Measurements from ENCODE around the gene TES.

The TES gene

DNA sequence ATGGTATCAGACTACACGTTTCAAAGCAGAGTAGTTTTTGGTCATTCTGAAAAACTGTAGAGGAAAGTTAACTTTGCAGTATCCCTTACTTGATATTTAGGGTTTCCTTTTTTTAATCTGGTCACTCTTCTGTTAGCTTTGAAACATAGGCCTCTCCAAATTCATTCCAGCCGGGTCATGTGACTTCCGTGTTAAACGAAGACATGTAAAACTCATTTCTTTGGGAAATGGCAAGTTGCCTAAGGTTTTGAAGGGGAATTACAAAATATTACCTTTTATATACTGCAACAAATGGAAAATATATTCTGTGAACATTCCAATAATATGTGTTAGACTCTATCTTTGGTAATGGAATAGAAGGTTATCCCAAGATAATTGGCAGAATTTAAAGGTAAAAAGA is 9.5 kb downstream of the TES start:
- no peaks in the 10 kb centered on the region for H3K36me3 ChIP-seq (ENCODE audit: insufficient read depth, low read length)
- no peaks in the 10 kb centered on the region for H3K9me3 ChIP-seq (ENCODE audit: control insufficient read depth, insufficient read depth, low read length)
- no peak overlapping the region for H3K9ac ChIP-seq (ENCODE audit: low read depth, low read length)
- 0 out of 2 replicates have a peak, but pooled peaks cover 8% of the 10 kb centered on the region for H3K4me1 ChIP-seq (ENCODE audit: insufficient read depth, low read length)

DNA sequence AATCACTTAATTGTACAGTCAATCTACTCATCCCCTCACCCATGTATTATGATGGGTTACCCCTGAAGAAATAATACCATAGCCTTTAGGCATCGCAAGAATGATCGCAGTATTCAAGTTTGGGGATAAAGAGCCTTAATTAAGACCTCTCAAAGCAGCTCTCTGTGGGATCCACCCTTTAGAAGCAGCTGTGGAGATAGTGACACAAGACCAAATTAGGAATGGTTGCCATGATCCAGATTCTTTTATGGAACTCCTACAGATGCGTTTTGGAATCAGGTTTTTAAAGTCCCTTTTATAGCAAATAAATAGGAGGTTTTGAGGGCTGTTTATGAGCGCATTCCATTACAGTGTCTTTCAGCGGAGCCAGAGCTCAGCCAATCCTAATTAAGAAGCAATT is 12.2 kb downstream of the TES start:
- H3K4me1 ChIP-seq (ENCODE audit: insufficient read depth, low read length), result 0 out of 2 replicates have a peak, but pooled peaks cover 2% of the 10 kb centered on the region
- no peaks in the 10 kb centered on the region for H3K9me3 ChIP-seq (ENCODE audit: control insufficient read depth, insufficient read depth, low read length)
- H3K9ac ChIP-seq (ENCODE audit: low read depth, low read length), result no peak overlapping the region
- no peaks in the 10 kb centered on the region for H3K36me3 ChIP-seq (ENCODE audit: insufficient read depth, low read length)

DNA sequence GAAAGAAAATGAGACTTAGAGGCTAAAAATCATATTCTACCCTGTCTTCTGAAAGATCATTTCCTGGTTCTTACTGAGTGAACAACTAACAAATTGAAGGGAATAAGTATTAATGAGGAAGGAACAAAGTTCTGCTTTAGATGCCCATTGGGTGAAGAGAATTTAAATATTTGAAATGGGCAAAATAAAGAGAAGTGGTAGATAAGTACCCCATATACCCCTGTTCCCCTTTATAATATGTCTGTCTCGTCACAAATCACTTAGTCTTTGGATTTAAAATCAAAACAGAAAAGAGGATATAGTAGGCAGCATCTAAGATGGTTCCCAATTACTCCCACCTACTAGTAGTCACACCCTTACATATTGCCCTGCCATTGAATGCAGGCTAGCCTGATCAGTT is 13.2 kb downstream of the TES start:
- no peaks in the 10 kb centered on the region for H3K9me3 ChIP-seq (ENCODE audit: control insufficient read depth, insufficient read depth, low read length)
- 0 out of 2 replicates have a peak, but pooled peaks cover 2% of the 10 kb centered on the region for H3K4me1 ChIP-seq (ENCODE audit: insufficient read depth, low read length)
- no peaks in the 10 kb centered on the region for H3K36me3 ChIP-seq (ENCODE audit: insufficient read depth, low read length)
- H3K9ac ChIP-seq (ENCODE audit: low read depth, low read length), result no peak overlapping the region

DNA sequence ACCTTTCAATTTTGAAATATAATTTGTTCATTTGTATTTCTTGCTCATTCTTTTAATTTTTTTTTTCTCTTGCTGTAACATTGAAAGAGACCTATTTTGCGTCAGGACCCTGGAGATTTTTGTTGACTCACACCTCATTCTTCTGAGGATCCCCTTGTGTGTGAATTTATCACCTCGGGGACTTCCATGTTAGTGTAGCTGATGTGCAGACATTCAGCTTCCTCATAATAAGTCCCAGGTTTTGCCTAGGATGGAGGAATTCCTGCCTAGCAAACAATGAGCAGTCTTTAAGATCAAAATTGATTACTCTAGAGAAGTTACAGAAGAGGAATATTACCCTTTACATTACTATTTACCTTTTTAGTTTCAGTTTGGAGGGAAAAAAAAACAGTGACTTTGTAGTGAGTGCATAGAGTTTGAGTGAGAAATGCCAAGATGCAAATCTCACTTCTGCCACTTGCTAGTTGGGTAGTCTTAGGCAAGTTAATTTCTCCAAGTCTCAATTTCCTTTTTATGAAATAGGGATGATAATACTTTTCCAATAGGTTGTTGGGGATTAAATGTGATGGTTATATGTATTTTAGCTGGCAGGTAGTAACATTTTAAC is 14.3 kb downstream of the TES start:
- Histone ChIP-seq H3K9ac (ENCODE audit: low read depth, low read length) (no peak overlapping the region), H3K4me1 (ENCODE audit: insufficient read depth, low read length) (0 out of 2 replicates have a peak, but pooled peaks cover 2% of the 10 kb centered on the region), H3K36me3 (ENCODE audit: insufficient read depth, low read length) (no peaks in the 10 kb centered on the region), H3K9me3 (ENCODE audit: control insufficient read depth, insufficient read depth, low read length) (no peaks in the 10 kb centered on the region)

DNA sequence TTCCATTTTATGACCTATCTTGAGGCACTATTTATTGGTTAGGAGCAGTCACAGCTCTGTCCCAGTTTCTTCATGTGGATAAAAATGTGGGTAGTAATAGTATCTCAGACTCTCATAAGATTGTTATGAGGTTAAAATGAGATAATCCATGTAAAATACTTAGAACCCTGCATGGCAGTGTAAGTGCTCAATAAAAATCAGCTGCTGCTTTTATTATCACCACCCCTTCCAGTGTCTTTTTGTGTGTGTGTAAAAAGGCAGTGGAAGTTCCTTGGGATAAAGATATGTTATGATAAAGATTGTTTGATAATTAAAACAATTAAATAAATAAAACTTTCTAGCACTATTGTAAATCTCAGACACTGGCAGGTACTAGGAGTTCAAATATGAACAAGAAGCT is 15.5 kb downstream of the TES start:
- no peaks in the 10 kb centered on the region for H3K9me3 ChIP-seq (ENCODE audit: control insufficient read depth, insufficient read depth, low read length)
- H3K4me1 ChIP-seq (ENCODE audit: insufficient read depth, low read length), result peaks cover 12% of the 10 kb centered on the region; the same call in 1 of the 2 replicates
- H3K9ac ChIP-seq (ENCODE audit: low read depth, low read length), result no peak overlapping the region

DNA sequence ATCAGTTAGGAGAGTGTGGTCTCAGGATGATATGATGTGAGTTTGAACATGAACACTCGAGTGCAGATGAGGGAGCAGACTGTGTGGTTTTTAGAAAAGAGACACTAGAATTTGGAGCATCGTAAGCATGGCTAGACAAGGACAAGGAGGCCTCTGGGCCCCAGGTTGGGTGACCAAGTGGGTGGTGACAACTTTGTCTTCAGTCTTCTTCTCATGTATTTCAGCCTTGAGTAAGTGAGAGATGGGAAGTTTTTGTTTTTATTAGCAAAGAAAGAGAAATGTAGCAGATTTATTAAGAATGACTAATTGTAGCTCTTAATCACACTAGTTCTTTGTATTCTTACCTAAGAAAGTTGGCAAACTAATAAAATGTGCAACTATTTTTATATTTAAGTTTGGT is 16.3 kb downstream of the TES start:
- Histone ChIP-seq H3K36me3 (ENCODE audit: insufficient read depth, low read length) (no peaks in the 10 kb centered on the region), H3K4me1 (ENCODE audit: insufficient read depth, low read length) (peaks cover 12% of the 10 kb centered on the region; the same call in 1 of the 2 replicates), H3K9ac (ENCODE audit: low read depth, low read length) (no peak overlapping the region), H3K9me3 (ENCODE audit: control insufficient read depth, insufficient read depth, low read length) (no peaks in the 10 kb centered on the region)

More for the DNA sequence above, 15.5 kb downstream of the TES start:
- H3K36me3 ChIP-seq (ENCODE audit: insufficient read depth, low read length), result no peaks in the 10 kb centered on the region

DNA sequence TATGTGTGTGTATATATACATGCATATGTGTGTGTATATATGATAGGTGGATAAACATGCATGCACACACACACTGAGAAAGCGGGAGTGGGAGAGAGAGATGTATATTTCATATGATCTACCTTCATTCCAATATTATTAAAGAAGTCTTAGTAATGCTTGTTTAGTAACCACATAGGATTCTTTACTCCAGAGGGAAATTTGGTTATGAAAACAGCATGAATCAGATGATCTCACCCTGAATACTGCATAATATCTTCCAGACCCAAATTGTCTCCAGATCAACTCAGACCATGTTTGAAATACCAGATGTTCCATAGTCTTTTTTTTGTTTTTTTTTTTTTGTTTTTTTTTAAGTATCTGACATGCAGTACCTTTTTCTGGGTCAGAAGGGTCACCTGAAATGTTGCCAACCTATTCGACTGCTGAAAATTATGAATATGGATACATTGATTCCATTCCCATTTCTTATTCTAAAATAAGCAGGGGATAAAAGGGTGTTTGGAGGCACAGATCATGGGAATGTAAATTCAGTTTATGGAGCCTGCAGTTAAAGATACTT is 17.4 kb downstream of the TES start:
- Histone ChIP-seq H3K36me3 (ENCODE audit: insufficient read depth, low read length) (no peaks in the 10 kb centered on the region), H3K9me3 (ENCODE audit: control insufficient read depth, insufficient read depth, low read length) (no peaks in the 10 kb centered on the region), H3K4me1 (ENCODE audit: insufficient read depth, low read length) (peaks cover 12% of the 10 kb centered on the region; the same call in 1 of the 2 replicates), H3K9ac (ENCODE audit: low read depth, low read length) (no peak overlapping the region)

DNA sequence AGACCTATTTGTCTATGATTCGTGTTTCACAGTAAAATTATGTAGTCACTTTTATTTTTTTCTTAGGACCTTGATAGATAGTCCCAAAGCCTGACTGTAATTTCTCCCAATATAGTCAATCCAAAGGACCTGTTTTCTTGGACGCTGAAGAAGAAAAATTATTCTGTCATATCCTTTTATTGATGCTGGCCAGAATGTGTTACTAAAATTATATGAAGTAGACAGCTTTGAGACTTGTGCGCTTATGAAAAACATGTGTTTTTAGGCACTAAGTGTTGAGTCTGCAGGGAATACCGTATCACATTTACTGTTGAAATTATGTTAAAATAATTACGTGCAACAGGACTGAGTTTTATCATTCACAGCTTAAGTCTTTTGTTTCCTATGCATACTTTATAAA is 17.9 kb downstream of the TES start:
- no peak overlapping the region for H3K9ac ChIP-seq (ENCODE audit: low read depth, low read length)

DNA sequence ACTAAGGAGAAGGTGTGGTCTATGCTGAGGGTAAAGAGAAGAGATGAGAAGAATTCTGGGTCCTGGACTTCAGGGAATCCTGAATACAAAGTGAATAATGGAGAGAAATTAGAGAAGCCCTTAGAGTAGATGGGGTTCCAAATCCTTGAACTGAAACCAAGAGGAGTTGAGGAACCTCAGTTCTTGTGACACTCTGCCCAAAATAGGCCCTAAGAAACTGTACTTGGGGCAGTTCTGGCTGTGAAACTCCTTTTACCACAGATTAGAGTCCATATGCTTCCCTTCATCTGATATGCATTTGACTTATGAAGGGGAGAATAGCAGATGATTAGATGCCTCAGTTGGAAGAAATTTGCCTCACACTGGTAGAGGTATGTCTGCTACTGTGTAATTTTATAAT is 19.0 kb downstream of the TES start:
- Histone ChIP-seq H3K9ac (ENCODE audit: low read depth, low read length) (no peak overlapping the region), H3K36me3 (ENCODE audit: insufficient read depth, low read length) (no peaks in the 10 kb centered on the region), H3K9me3 (ENCODE audit: control insufficient read depth, insufficient read depth, low read length) (no peaks in the 10 kb centered on the region), H3K4me1 (ENCODE audit: insufficient read depth, low read length) (peaks cover 10% of the 10 kb centered on the region; the same call in 1 of the 2 replicates)

More for the DNA sequence above, 17.9 kb downstream of the TES start:
- Histone ChIP-seq H3K9me3 (ENCODE audit: control insufficient read depth, insufficient read depth, low read length) (no peaks in the 10 kb centered on the region), H3K4me1 (ENCODE audit: insufficient read depth, low read length) (peaks cover 12% of the 10 kb centered on the region; the same call in 1 of the 2 replicates), H3K36me3 (ENCODE audit: insufficient read depth, low read length) (no peaks in the 10 kb centered on the region)

DNA sequence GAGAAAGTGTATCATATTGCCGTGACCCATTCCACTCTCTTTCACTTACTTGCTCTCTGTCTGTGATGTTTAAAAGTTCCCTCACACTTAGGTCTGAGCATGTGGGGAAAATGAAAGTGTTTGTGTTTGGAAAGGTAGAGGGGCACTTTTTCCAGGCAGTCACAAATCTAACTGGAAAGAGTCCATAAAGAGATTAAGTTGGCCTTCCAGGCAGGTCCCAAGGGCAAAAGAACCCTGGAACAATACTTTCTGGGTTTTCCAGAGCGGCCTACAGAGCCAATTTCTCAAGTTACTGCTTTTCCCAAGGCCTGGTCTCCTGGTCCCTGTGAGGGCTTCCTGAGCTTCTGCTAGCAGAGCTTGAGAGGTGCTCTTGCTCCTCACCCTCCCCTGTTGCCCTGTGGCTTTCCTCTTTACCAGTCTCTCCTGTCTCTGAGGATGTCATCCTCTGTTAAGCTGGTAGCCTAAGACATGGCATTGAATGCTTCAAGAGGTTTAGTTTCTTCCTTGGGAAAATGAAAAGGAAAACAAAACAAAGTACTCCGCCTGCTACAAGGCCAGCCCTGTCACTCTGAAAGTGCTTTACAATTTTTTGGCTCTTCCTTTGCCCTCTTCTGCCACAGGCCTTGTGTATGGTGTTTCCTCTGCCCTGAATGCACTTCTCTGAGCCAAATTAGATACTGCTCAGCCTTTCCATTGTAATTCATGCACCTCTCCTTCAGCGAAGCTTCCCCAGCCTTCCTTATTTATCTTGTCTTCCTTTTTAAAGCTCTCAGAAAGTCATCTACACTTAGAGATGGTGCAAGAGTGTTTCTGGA is 20.1 kb downstream of the TES start:
- H3K9me3 ChIP-seq (ENCODE audit: control insufficient read depth, insufficient read depth, low read length), result no peaks in the 10 kb centered on the region
- H3K4me1 ChIP-seq (ENCODE audit: insufficient read depth, low read length), result peaks cover 10% of the 10 kb centered on the region; the same call in 1 of the 2 replicates
- no peaks in the 10 kb centered on the region for H3K36me3 ChIP-seq (ENCODE audit: insufficient read depth, low read length)
- no peak overlapping the region for H3K9ac ChIP-seq (ENCODE audit: low read depth, low read length)

DNA sequence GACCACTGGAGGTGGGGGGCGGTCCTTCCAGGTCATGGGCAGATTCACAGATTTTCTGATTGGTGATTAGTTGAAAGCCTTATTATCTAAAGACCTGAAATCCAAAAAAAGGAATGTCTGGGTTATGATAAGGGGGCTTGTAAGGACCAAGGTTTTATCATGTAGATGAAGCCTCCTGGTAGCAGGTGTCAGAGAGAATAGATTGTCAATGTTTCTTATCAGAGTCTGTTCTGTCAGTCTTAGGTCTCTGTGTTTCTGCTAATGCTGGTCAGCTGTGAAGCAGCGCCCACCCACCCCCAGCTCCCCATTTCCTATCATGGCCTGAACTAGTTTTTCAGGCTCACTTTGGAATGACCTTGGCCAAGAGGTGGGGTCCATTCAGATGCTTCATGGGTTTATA is 21.2 kb downstream of the TES start:
- peaks cover 10% of the 10 kb centered on the region; the same call in 1 of the 2 replicates for H3K4me1 ChIP-seq (ENCODE audit: insufficient read depth, low read length)
- H3K9ac ChIP-seq (ENCODE audit: low read depth, low read length), result no peak overlapping the region
- H3K36me3 ChIP-seq (ENCODE audit: insufficient read depth, low read length), result no peaks in the 10 kb centered on the region; the same call in 1 of the 2 replicates
- no peaks in the 10 kb centered on the region for H3K9me3 ChIP-seq (ENCODE audit: control insufficient read depth, insufficient read depth, low read length)

DNA sequence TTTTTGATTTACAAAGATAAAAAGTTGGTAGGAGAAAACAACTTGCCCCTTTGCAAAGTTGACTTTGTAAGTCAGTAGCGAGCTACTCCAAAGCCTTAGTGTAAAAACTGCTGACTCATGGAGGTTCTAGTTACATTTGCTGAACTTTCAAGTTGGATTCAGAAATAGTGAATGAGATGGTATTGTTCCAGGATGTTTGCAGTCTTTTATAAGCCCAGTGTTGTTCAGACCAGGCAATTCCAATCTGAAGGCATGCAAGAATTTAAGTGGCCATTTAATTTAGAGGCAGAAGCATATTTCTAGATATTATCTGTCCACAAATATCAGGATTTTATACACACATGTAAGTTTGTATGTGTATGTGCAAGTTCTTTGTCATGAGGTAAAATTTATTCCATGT is 21.6 kb downstream of the TES start:
- Histone ChIP-seq H3K9ac (ENCODE audit: low read depth, low read length) (no peak overlapping the region), H3K4me1 (ENCODE audit: insufficient read depth, low read length) (peaks cover 10% of the 10 kb centered on the region; the same call in 1 of the 2 replicates), H3K36me3 (ENCODE audit: insufficient read depth, low read length) (no peaks in the 10 kb centered on the region; the same call in 1 of the 2 replicates)

DNA sequence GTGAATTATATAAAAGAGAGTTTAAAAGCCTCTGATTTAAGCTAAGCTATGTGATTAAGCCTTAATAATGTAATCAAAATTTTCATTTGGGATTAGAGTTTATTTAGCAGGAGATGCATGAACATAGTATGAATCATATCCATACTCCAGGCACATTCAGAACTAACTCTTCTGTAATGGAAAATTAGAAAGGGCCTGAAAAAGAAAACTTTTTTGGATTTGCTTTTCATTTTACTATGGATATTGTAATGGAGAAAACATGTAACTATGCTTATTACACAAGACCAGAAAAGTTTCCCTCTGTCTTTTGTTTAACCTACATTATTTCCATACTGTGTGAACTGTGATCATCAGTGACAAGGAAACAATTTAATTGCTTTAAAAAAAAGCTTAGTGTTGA is 22.0 kb downstream of the TES start:
- Histone ChIP-seq H3K9me3 (ENCODE audit: control insufficient read depth, insufficient read depth, low read length) (no peaks in the 10 kb centered on the region), H3K4me1 (ENCODE audit: insufficient read depth, low read length) (peaks cover 10% of the 10 kb centered on the region; the same call in 1 of the 2 replicates), H3K9ac (ENCODE audit: low read depth, low read length) (no peak overlapping the region), H3K36me3 (ENCODE audit: insufficient read depth, low read length) (no peaks in the 10 kb centered on the region; the same call in 1 of the 2 replicates)

More for the DNA sequence above, 21.6 kb downstream of the TES start:
- H3K9me3 ChIP-seq (ENCODE audit: control insufficient read depth, insufficient read depth, low read length), result no peaks in the 10 kb centered on the region

DNA sequence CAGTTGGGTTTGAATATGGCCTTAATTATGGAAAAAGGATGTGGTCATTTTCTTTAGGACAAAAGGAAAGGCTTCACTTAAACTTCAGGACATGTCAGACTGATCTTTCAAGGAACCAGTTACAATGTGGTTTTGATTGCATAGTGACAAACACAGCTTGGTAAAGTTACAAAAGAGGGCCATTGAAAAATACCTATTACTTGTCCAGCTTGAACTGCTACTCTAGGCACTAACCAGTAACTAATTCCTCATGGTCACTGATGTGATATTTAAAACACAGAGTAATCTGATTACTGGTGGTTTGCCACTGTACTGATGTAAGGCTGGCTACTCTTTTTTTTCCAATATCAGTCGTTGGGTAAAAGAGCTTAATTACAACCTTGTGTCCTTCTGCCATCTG is 22.6 kb downstream of the TES start:
- no peaks in the 10 kb centered on the region for H3K9me3 ChIP-seq (ENCODE audit: control insufficient read depth, insufficient read depth, low read length)
- peaks cover 10% of the 10 kb centered on the region; the same call in 1 of the 2 replicates for H3K4me1 ChIP-seq (ENCODE audit: insufficient read depth, low read length)
- peaks cover 5% of the 10 kb centered on the region; the same call in 1 of the 2 replicates for H3K36me3 ChIP-seq (ENCODE audit: insufficient read depth, low read length)
- H3K9ac ChIP-seq (ENCODE audit: low read depth, low read length), result no peak overlapping the region

All from ES-I3 (cell line).